Lung (tissue), 12 donors: Measurements from ENCODE around the gene DUSP2. TPM values are rescaled to one million over a fixed set of nuclear protein-coding genes. Genes with fewer than 3 reads are reported as not detected.

Experiments
- ATAC-seq: fragments of 200-7000 bp; cut with Tn5 transposase; one replicate; pipeline ENCODE4 v1.9.1; 2020; ENCODE audit warnings: moderate number of reproducible peaks; ENCODE audit not compliant: insufficient read depth, low FRiP score
- DNase-seq, 3 donors: peaks; one replicate each; pipeline ENCODE4 v3.0.0-alpha.2; 2013 to 2017
- H3K27ac ChIP-seq, 2 donors: one replicate each; pipeline ENCODE4 v1.5.1; 2013; ENCODE audit warnings: mild to moderate bottlenecking in 2 of 2, moderate library complexity in 2 of 2, control low read depth in 1 of 2, inconsistent platforms in 1 of 2, low read depth in 1 of 2, low read length in 1 of 2
- H3K27me3 ChIP-seq, 3 donors: one replicate each; pipeline ENCODE4 v1.5.1; 2013; ENCODE audit warnings: low read length in 2 of 3; ENCODE audit not compliant: control insufficient read depth in 3 of 3, insufficient read depth in 3 of 3
- H3K36me3 ChIP-seq, 4 donors: one replicate each; pipeline ENCODE4 v1.5.1; 2013; ENCODE audit warnings: low read length in 4 of 4, mild to moderate bottlenecking in 1 of 4, moderate library complexity in 1 of 4; ENCODE audit not compliant: control insufficient read depth in 4 of 4, insufficient read depth in 4 of 4
- H3K4me1 ChIP-seq, 5 donors: one replicate each; pipeline ENCODE4 v1.5.1; 2013; ENCODE audit warnings: low read length in 5 of 5, mild to moderate bottlenecking in 2 of 5, moderate library complexity in 1 of 5; ENCODE audit not compliant: control insufficient read depth in 5 of 5, insufficient read depth in 5 of 5
- H3K4me3 ChIP-seq: one replicate; pipeline ENCODE4 v1.5.1; 2013; ENCODE audit warnings: mild to moderate bottlenecking, control low read depth, moderate library complexity
- H3K9ac ChIP-seq, 2 donors: one replicate each; pipeline ENCODE4 v1.5.1; 2013; ENCODE audit warnings: low read length in 2 of 2, control low read depth in 1 of 2; ENCODE audit not compliant: insufficient read depth in 1 of 2
- H3K9me3 ChIP-seq, 4 donors: one replicate each; pipeline ENCODE4 v1.5.1; 2013; ENCODE audit warnings: low read length in 3 of 4, mild to moderate bottlenecking in 1 of 4, moderate library complexity in 1 of 4; ENCODE audit not compliant: control insufficient read depth in 4 of 4, insufficient read depth in 3 of 4
- WGBS, 2 donors: extraction: QIAGEN DNeasy Blood & Tissue Kit; methylation state at CpG; one replicate each; pipeline ENCODE4 v1.1.7; 2013; 5-methylcytosine and 5-hydroxymethylcytosine counted together
- polyA plus RNA-seq, 2 donors: library from polyadenylated mRNA; stranded (reverse); fragments of 200-250 nt; gene quantifications; one replicate each; pipeline ENCODE4 v1.2.1, GENCODE V29; 2013
- total RNA-seq, 2 donors: library from RNA; depleted of rRNA in 1 of 2; stranded (reverse); fragments of >200 nt in 1 of 2; gene quantifications; one replicate each; pipeline ENCODE4 v1.2.1, GENCODE V29; 2014 to 2021
- TF ChIP-seq, protein P1 (sequence below): IDR thresholded peaks from 2 replicates; pipeline ENCODE4 v1.5.1; 2012; ENCODE audit warnings: mild to moderate bottlenecking; ENCODE audit errors: control extremely low read depth, extremely low read depth
- donor health status: control.
- donor health status: control.
- donor health status: Bipolar disorder and iron deficiency.
- donor health status: healthy.
- donor health status: DM: yes; HTN: yes; CAD: no.

The DUSP2 gene
- total and polyA plus RNA-seq, 4 donors = 3.5 to 33.6 (median 5.8) TPM

- DNase-seq (no peak), ATAC-seq (no peak)
- H3K36me3 ChIP-seq = no peaks in the 10 kb centered on the region
- H3K4me1 ChIP-seq = peaks cover 0 to 30% (median 5%) of the 10 kb centered on the region in 5 donors
- H3K27ac ChIP-seq = no peak overlapping the region
- no peaks in the 10 kb centered on the region for H3K27me3 ChIP-seq
- no peak overlapping the region for H3K4me3 ChIP-seq
- H3K9me3 ChIP-seq = no peaks in the 10 kb centered on the region
- H3K9ac ChIP-seq = no peak overlapping the region
- TF ChIP-seq, protein P1, sequence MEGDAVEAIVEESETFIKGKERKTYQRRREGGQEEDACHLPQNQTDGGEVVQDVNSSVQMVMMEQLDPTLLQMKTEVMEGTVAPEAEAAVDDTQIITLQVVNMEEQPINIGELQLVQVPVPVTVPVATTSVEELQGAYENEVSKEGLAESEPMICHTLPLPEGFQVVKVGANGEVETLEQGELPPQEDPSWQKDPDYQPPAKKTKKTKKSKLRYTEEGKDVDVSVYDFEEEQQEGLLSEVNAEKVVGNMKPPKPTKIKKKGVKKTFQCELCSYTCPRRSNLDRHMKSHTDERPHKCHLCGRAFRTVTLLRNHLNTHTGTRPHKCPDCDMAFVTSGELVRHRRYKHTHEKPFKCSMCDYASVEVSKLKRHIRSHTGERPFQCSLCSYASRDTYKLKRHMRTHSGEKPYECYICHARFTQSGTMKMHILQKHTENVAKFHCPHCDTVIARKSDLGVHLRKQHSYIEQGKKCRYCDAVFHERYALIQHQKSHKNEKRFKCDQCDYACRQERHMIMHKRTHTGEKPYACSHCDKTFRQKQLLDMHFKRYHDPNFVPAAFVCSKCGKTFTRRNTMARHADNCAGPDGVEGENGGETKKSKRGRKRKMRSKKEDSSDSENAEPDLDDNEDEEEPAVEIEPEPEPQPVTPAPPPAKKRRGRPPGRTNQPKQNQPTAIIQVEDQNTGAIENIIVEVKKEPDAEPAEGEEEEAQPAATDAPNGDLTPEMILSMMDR = no peak
- 64 to 91% methylated on average over 6 of the region's 6 CpGs for WGBS, 2 donors
Measured at GRCh38 chr2:96150007-96150640, 4.9 kb upstream of the DUSP2 start.

DNA sequence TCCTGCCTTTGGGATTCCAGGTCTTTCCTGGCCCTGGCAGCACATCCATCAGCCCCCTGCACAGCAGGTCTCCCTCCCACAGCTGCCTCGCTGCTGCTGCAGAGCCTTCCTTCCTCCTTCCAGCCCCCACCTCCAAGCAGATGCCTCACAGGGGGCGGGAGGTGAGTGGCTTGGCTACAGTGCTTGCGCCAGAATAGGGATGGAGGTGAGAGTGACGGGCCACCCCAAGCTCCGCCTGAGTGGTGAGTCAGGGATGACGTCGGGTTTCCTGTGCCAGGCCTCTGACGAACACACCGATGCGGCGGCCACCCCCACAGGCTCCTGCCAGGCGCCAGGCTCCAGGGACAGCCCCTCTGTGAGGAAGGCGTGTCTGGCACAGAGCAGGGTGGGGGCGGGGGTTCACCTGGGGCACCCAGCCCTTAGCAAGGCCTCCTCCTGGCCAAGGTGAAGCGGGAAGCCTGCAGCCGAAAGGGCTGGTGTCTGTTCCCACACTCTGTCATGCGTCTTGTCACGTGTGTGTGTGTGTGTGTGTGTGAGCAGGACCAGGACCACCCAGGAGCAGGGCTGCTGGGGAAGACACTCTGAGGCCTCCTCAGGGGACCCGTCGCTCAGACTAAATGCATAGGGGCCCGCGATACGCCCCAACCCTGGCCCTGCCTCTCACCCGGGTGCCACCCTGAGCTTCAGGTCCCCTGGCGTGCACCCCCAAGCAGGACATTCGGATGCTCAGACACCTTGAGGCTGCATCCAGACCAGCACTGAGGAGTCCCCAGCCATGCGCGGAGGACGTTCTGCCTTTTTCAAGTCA lies 3.4 kb upstream of the DUSP2 start:
- 34 to 41% methylated on average over 29 of the region's 29 CpGs for WGBS, 2 donors
- DNase-seq (peak; percentile 78 to 86 (median 85)), ATAC-seq (peak; percentile 15)
- no peak overlapping the region for H3K4me3 ChIP-seq
- H3K9me3 ChIP-seq = no peaks in the 10 kb centered on the region
- no peaks in the 10 kb centered on the region for H3K27me3 ChIP-seq
- peaks cover 0 to 37% (median 15%) of the 10 kb centered on the region in 5 donors for H3K4me1 ChIP-seq
- TF ChIP-seq, protein P1 = no peak
- H3K9ac ChIP-seq = no peak overlapping the region
- H3K36me3 ChIP-seq = no peaks in the 10 kb centered on the region
- H3K27ac ChIP-seq = no peak overlapping the region

DNA sequence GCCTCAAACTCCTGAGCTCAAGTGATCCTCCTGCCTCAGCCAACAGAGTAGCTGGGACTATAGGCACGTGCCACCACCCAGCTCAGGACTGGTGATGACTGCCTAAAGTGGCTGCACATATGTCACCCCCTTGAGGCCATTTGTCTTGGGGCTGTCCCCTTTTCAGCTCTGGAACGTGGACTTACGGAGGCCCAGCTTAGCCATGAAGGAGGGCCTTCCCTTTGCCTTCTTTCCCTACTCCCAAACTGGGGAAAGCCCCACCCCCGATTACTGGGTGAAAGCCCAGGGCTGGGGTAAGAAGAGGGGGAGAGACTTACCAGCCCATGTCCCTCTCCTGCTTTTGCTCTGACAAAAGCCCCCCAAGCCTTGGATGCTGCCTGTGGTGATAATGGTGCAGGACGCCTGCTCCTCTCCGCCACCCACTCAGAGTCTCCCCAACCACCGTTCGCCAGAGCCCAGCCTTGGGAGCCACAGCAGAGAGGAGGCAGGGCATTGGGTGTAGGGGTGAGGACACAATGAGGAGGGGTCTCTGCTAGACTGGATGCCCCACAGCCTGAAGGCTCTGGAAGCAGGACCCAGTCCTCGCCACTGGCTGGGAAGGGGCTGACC lies 2.5 kb upstream of the DUSP2 start:
- H3K9ac ChIP-seq = no peak overlapping the region
- TF ChIP-seq, protein P1 = no peak
- H3K9me3 ChIP-seq = no peaks in the 10 kb centered on the region
- peaks cover 0 to 37% (median 15%) of the 10 kb centered on the region in 5 donors for H3K4me1 ChIP-seq
- no peak for DNase-seq
- no peak overlapping the region for H3K27ac ChIP-seq
- no peaks in the 10 kb centered on the region for H3K36me3 ChIP-seq
- H3K4me3 ChIP-seq = no peak overlapping the region
- whole genome bisulfite sequencing, 2 donors = 86 to 87% methylated on average over 9 of the region's 9 CpGs
- no peak for ATAC-seq
- no peaks in the 10 kb centered on the region for H3K27me3 ChIP-seq
